Smooth muscle cell (in vitro differentiated cells): Measurements from ENCODE around the gene PRMT7. TPM values are rescaled to one million over a fixed set of nuclear protein-coding genes. Genes with fewer than 3 reads are reported as not detected.

Source experiments
- DNase-seq: peaks from one replicate; lab custom pipeline; 2025; ENCODE audit not compliant: unreplicated experiment; lab: John Stamatoyannopoulos, UW
- H2AFZ ChIP-seq: fragments of 200-600 bp; sonication (generic); 2 replicates; pipeline ENCODE4 v1.6.0; 2016; ENCODE audit warnings: antibody characterized with exemption, low read depth, mild to moderate bottlenecking
- H3F3A ChIP-seq: fragments of 200-600 bp; sonication (generic); 2 replicates; pipeline ENCODE4 v1.6.0; 2017; ENCODE audit warnings: antibody characterized with exemption, low read depth
- H3K27ac ChIP-seq: fragments of 200-600 bp; sonication (generic); 2 replicates; pipeline ENCODE4 v1.5.1; 2016; ENCODE audit warnings: low read depth, mild to moderate bottlenecking
- H3K27me3 ChIP-seq: fragments of 200-600 bp; sonication (generic); 2 replicates; pipeline ENCODE4 v1.6.1; 2016; ENCODE audit warnings: low read depth, mild to moderate bottlenecking
- H3K36me3 ChIP-seq: fragments of 200-600 bp; sonication (generic); 2 replicates; pipeline ENCODE4 v1.5.1; 2016; ENCODE audit warnings: low read depth
- H3K4me1 ChIP-seq: fragments of 200-600 bp; sonication (generic); 2 replicates; pipeline ENCODE4 v1.5.1; 2016; ENCODE audit warnings: low read depth
- H3K4me2 ChIP-seq: fragments of 200-600 bp; sonication (generic); 2 replicates; pipeline ENCODE4 v1.6.0; 2016; ENCODE audit warnings: mild to moderate bottlenecking
- H3K4me3 ChIP-seq: fragments of 200-600 bp; sonication (generic); 2 replicates; pipeline ENCODE4 v1.5.1; 2016; ENCODE audit warnings: mild to moderate bottlenecking
- H3K79me2 ChIP-seq: fragments of 200-600 bp; sonication (generic); 2 replicates; pipeline ENCODE4 v1.6.0; 2016; ENCODE audit warnings: low read depth, mild to moderate bottlenecking
- H3K9ac ChIP-seq: fragments of 200-600 bp; sonication (generic); 2 replicates; pipeline ENCODE4 v1.6.0; 2016; ENCODE audit warnings: low read depth
- H3K9me3 ChIP-seq: fragments of 200-600 bp; sonication (generic); replicated peaks from 2 replicates; pipeline ENCODE4 v1.5.1; 2016; ENCODE audit warnings: low read depth
- H4K20me1 ChIP-seq: fragments of 200-600 bp; sonication (generic); 2 replicates; pipeline ENCODE4 v1.6.0; 2016; ENCODE audit warnings: low read depth
- CTCF ChIP-seq: fragments of 200-600 bp; sonication (generic); IDR thresholded peaks from 2 replicates; pipeline ENCODE4 v1.5.1; 2017; ENCODE audit warnings: borderline replicate concordance, mild to moderate bottlenecking, antibody characterized with exemption; ENCODE audit not compliant: insufficient read depth, poor library complexity, severe bottlenecking
- WGBS: methylation state at CpG from one replicate; pipeline ENCODE4 v1.1.7; 2016; ENCODE audit warnings: low lambda C conversion rate; 5-methylcytosine and 5-hydroxymethylcytosine counted together
- polyA plus RNA-seq: library from polyadenylated mRNA; unstranded; fragments of >200 nt; fragmentation: Nextera tagmentation; extraction: Ambion mirVana; gene quantifications from 2 replicates; pipeline ENCODE4 v1.2.1, GENCODE V29; 2016
- small RNA-seq: library from RNA; depleted of rRNA; stranded (forward); fragments of <200 nt; gene quantifications from one replicate; pipeline ENCODE3, GENCODE V24; 2014
- total RNA-seq: library from RNA; depleted of rRNA; stranded (reverse); fragments of >200 nt; gene quantifications from 2 replicates; pipeline ENCODE4 v1.2.3, GENCODE V29; 2014

The PRMT7 gene
- total and polyA plus RNA-seq, 2 experiments from 2014 or later, result 22.1 to 25.4 TPM

GRCh38 chr16:68403704-68404103 is 92.9 kb downstream of the PRMT7 start:
- no peaks in the 10 kb centered on the region for H4K20me1 ChIP-seq
- H3K9me3 ChIP-seq, result no peaks in the 10 kb centered on the region
- TF ChIP-seq CTCF, result no peak
- no peak overlapping the region for H2AFZ ChIP-seq
- WGBS, result 89% methylated on average over 3 of the region's 3 CpGs
- peaks cover 8% of the 10 kb centered on the region for H3F3A ChIP-seq
- peak overlapping the region; percentile 84 for H3K27ac ChIP-seq
- no peak overlapping the region for H3K9ac ChIP-seq
- no peak overlapping the region for H3K4me2 ChIP-seq
- no peaks in the 10 kb centered on the region for H3K36me3 ChIP-seq
- DNase-seq, result no peak
- no peaks in the 10 kb centered on the region for H3K79me2 ChIP-seq
- H3K27me3 ChIP-seq, result no peaks in the 10 kb centered on the region
- no peak overlapping the region for H3K4me3 ChIP-seq
- H3K4me1 ChIP-seq, result peaks cover 20% of the 10 kb centered on the region

GRCh38 chr16:68404736-68405345 is 94.0 kb downstream of the PRMT7 start:
- no peak overlapping the region for H2AFZ ChIP-seq
- H3K4me3 ChIP-seq, result no peak overlapping the region
- WGBS, result 90% methylated on average over 8 of the region's 8 CpGs
- H3K9me3 ChIP-seq, result no peaks in the 10 kb centered on the region
- no peak overlapping the region for H3K9ac ChIP-seq
- H3K4me2 ChIP-seq, result no peak overlapping the region
- TF ChIP-seq CTCF, result no peak
- H3K27ac ChIP-seq, result no peak overlapping the region
- DNase-seq, result no peak
- no peaks in the 10 kb centered on the region for H3K36me3 ChIP-seq
- peaks cover 8% of the 10 kb centered on the region for H3F3A ChIP-seq
- H3K79me2 ChIP-seq, result no peaks in the 10 kb centered on the region
- H3K4me1 ChIP-seq, result peaks cover 20% of the 10 kb centered on the region
- no peaks in the 10 kb centered on the region for H4K20me1 ChIP-seq
- no peaks in the 10 kb centered on the region for H3K27me3 ChIP-seq

GRCh38 chr16:68406458-68407152 is 95.8 kb downstream of the PRMT7 start:
- H3K9me3 ChIP-seq, result no peaks in the 10 kb centered on the region
- no peaks in the 10 kb centered on the region for H3K79me2 ChIP-seq
- peak overlapping the region; percentile 79 for H3K27ac ChIP-seq
- no peaks in the 10 kb centered on the region for H3K27me3 ChIP-seq
- H3K4me3 ChIP-seq, result peak overlapping the region; percentile 31
- TF ChIP-seq CTCF, result no peak
- H4K20me1 ChIP-seq, result no peaks in the 10 kb centered on the region
- no peaks in the 10 kb centered on the region for H3K36me3 ChIP-seq
- peak overlapping the region; percentile 78 for H3K4me2 ChIP-seq
- peaks cover 8% of the 10 kb centered on the region for H3F3A ChIP-seq
- WGBS, result 6% methylated on average over 17 of the region's 17 CpGs
- DNase-seq, result peak; percentile 11
- no peak overlapping the region for H3K9ac ChIP-seq
- H2AFZ ChIP-seq, result peak overlapping the region; percentile 32
- peaks cover 14% of the 10 kb centered on the region for H3K4me1 ChIP-seq

Small RNA genes within 50 kb of the gene (small RNA-seq; reads per million reads assigned to genes)
- gene RNU4-30P, result 0.24 reads per million
- not detected for gene RNU6-1262P

Other genes starting within 250 kb of the PRMT7 start
- 30.2 and 32.4 TPM in 2 replicates for gene NFATC3, start 225.6 kb upstream of the PRMT7 start, total RNA-seq
- gene NFATC3, start 225.6 kb upstream of the PRMT7 start, polyA plus RNA-seq, result 14.7 and 15.2 TPM in 2 replicates
- 5.5 and 8.5 TPM in 2 replicates for gene ESRP2, start 74.9 kb upstream of the PRMT7 start, total RNA-seq
- 2.7 and 11.1 TPM in 2 replicates for gene ESRP2, start 74.9 kb upstream of the PRMT7 start, polyA plus RNA-seq
- 22.5 and 24.2 TPM in 2 replicates for gene PLA2G15, start 65.6 kb upstream of the PRMT7 start, total RNA-seq
- 29.7 and 38.3 TPM in 2 replicates for gene PLA2G15, start 65.6 kb upstream of the PRMT7 start, polyA plus RNA-seq
- 16.5 and 22.7 TPM in 2 replicates for gene SLC7A6, start 46.5 kb upstream of the PRMT7 start, total RNA-seq
- 11.4 and 15.9 TPM in 2 replicates for gene SLC7A6, start 46.5 kb upstream of the PRMT7 start, polyA plus RNA-seq
- 8.3 and 9.6 TPM in 2 replicates for gene SLC7A6OS, start 73 bp upstream of the PRMT7 start, total RNA-seq
- 13.2 and 13.9 TPM in 2 replicates for gene SLC7A6OS, start 73 bp upstream of the PRMT7 start, polyA plus RNA-seq
- gene SMPD3, start 137.5 kb downstream of the PRMT7 start, total RNA-seq, result 0.13 and 0.63 TPM in 2 replicates
- 0.73 and 3.1 TPM in 2 replicates for gene SMPD3, start 137.5 kb downstream of the PRMT7 start, polyA plus RNA-seq
- gene ZFP90, start 228.3 kb downstream of the PRMT7 start, total RNA-seq, result 35.1 and 35.5 TPM in 2 replicates
- 14.2 and 14.9 TPM in 2 replicates for gene ZFP90, start 228.3 kb downstream of the PRMT7 start, polyA plus RNA-seq